Measurements from ENCODE around the gene ERF. TPM values are rescaled to one million over a fixed set of nuclear protein-coding genes. Genes with fewer than 3 reads are reported as not detected.

Gene ERF
- polyA plus RNA-seq, 1 of the 3 experiments (the other 2 are of a cell fraction): 89.6 TPM

GRCh38 chr19:42285541-42285941 is 30.6 kb upstream of the ERF start:
- no peak for DNase-seq
- Histone ChIP-seq H3K4me3 (ENCODE audit: low read depth in 2 of 2, low read length in 1 of 2) (peak overlapping the region; percentile 88 to 95), H3K27me3 (ENCODE audit: insufficient read depth) (no peaks in the 10 kb centered on the region), H3K9me2 (no peaks in the 10 kb centered on the region), H3K79me2 (ENCODE audit: insufficient read depth) (peaks cover 47% of the 10 kb centered on the region), H3K9me3 (no peaks in the 10 kb centered on the region), H3K9ac (peak overlapping the region; percentile 77; the same call in 1 of the 2 replicates), H3K27ac (ENCODE audit: low read depth in 2 of 2, low read length in 1 of 2) (peak overlapping the region in 1 of 2 experiments; percentile 95; a peak in 3 of 4 replicates), H3F3A (replicated peaks; ENCODE audit: insufficient read depth) (peaks cover 23% of the 10 kb centered on the region), H3K4me2 (peak overlapping the region; percentile 99), H3K36me3 (replicated peaks in 1 of 2; ENCODE audit: control insufficient read depth in 1 of 2, insufficient read depth in 2 of 2, low read length in 1 of 2) (peaks cover 17 to 39% of the 10 kb centered on the region in 2 experiments), H4K20me1 (ENCODE audit: insufficient read depth) (peaks cover 24% of the 10 kb centered on the region), H2AFZ (ENCODE audit: low read depth) (no peak overlapping the region), H3K4me1 (ENCODE audit: control insufficient read depth in 1 of 2, insufficient read depth in 2 of 2, low read depth in 1 of 2, low read length in 1 of 2) (peaks cover 33 to 47% of the 10 kb centered on the region in 2 experiments)
- 54% methylated on average over 4 of the region's 5 CpGs for WGBS (ENCODE audit: low lambda C conversion rate)
- ChIA-PET POLR2A (no interaction called here), CTCF (interaction anchor here (0.6 to 1.8 kb wide), 6 partner anchors 10 to 177 kb away, joined by 3 to 9 read pairs (median 3); no protein-coding TSS in a partner anchor)
- no peak for TF ChIP-seq NRF1 (IDR thresholded peaks at IDR 0.05; ENCODE audit: low read depth, low read length)
- TF ChIP-seq TAF1 (IDR thresholded peaks at IDR 0.05; ENCODE audit: borderline replicate concordance, low read depth, low read length): no peak
- no peak for TF ChIP-seq YY1 (IDR thresholded peaks at IDR 0.05; ENCODE audit: low read depth)
- no peak for TF ChIP-seq TEAD4 (IDR thresholded peaks at IDR 0.05; ENCODE audit: borderline replicate concordance, insufficient read depth)
- TF ChIP-seq TCF12 (IDR thresholded peaks at IDR 0.05): no peak
- TF ChIP-seq PBX3 (IDR thresholded peaks at IDR 0.05): no peak
- no peak for TF ChIP-seq FOXJ3 (CRISPR knock-in tag; IDR thresholded peaks at IDR 0.05)
- no peak for TF ChIP-seq SMC3 (IDR thresholded peaks at IDR 0.05; ENCODE audit: low read depth, low read length)
- TF ChIP-seq MAX (IDR thresholded peaks at IDR 0.05; ENCODE audit: low read depth): no peak
- TF ChIP-seq ELF1 (IDR thresholded peaks at IDR 0.05): no peak
- no peak for TF ChIP-seq RFX5 (IDR thresholded peaks at IDR 0.05; ENCODE audit: low read length)
- no peak for TF ChIP-seq CTCF (IDR thresholded peaks at IDR 0.05)
- no peak for TF ChIP-seq RCOR1 (IDR thresholded peaks at IDR 0.05; ENCODE audit: low read length)
- no peak for TF ChIP-seq JUND (IDR thresholded peaks at IDR 0.05)
- TF ChIP-seq MEF2A (IDR thresholded peaks at IDR 0.05; ENCODE audit: borderline replicate concordance, low read depth): no peak

Data from SK-N-SH (cell line).